NB4 (cell line): ENCODE measurements around the gene ANAPC5.

Source experiments
- DNase-seq: peaks from one replicate; pipeline ENCODE4 v3.0.0; 2010; ENCODE audit warnings: low read depth
- H3K4me3 ChIP-seq: one replicate; pipeline ENCODE4 v1.5.1; 2011; ENCODE audit warnings: mild to moderate bottlenecking, low read depth, low read length, moderate library complexity
- MYC ChIP-seq: IDR thresholded peaks from 2 replicates; pipeline ENCODE4 v1.6.1; 2011; ENCODE audit warnings: low read depth, low read length
- POLR2A ChIP-seq: IDR thresholded peaks from 2 replicates; pipeline ENCODE4 v1.6.1; 2011; ENCODE audit warnings: mild to moderate bottlenecking; ENCODE audit not compliant: insufficient read length; ENCODE audit errors: extremely low read depth
- TF ChIP-seq, protein P1 (sequence below): IDR thresholded peaks from 2 replicates; pipeline ENCODE4 v1.6.1; 2011; ENCODE audit warnings: low read depth, low read length
- TF ChIP-seq, protein P2 (sequence below): IDR thresholded peaks from one replicate; pipeline ENCODE4 v1.5.1; 2012; ENCODE audit warnings: low read depth, low read length

ANAPC5 gene

DNA sequence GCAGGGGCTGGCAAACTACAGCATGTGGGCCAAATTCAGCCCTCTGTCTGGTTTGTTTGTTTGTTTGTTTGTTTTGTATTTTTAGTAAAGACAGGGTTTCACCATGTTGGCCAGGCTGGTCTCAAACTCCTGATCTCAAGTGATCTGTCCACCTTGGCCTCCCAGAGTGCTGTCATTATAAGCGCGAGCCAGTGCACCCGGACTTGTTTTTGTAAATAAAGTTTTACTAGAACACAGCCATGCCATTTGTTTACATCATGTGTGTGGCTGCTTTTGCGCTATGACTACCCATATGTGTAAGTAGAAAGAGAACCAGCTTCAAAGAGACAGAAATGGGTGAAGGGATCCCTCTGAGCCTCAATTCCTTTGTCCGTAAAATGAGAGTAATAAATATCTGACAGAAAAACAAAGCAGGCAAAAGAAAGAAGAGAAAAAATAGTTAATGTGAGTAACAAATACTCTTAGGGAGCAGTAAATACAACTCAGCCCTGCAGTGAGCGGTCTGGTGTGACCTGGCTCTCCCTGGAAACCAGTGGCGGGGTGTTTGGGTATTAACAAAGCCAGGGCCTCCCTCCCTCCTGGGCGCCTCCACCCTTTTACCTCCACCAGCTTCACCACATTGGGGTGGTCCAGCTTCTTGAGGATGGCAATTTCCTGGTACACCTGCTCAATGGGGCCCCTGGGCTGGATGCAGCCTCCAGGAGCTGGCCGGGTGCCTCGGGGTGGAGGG, 88.8 kb downstream of the ANAPC5 start:
- H3K4me3 ChIP-seq = no peak overlapping the region
- DNase-seq = no peak
- no peak for TF ChIP-seq POLR2A
- TF ChIP-seq, protein P1, sequence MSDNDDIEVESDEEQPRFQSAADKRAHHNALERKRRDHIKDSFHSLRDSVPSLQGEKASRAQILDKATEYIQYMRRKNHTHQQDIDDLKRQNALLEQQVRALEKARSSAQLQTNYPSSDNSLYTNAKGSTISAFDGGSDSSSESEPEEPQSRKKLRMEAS = no peak
- TF ChIP-seq, protein P2, sequence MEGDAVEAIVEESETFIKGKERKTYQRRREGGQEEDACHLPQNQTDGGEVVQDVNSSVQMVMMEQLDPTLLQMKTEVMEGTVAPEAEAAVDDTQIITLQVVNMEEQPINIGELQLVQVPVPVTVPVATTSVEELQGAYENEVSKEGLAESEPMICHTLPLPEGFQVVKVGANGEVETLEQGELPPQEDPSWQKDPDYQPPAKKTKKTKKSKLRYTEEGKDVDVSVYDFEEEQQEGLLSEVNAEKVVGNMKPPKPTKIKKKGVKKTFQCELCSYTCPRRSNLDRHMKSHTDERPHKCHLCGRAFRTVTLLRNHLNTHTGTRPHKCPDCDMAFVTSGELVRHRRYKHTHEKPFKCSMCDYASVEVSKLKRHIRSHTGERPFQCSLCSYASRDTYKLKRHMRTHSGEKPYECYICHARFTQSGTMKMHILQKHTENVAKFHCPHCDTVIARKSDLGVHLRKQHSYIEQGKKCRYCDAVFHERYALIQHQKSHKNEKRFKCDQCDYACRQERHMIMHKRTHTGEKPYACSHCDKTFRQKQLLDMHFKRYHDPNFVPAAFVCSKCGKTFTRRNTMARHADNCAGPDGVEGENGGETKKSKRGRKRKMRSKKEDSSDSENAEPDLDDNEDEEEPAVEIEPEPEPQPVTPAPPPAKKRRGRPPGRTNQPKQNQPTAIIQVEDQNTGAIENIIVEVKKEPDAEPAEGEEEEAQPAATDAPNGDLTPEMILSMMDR = no peak
- TF ChIP-seq MYC = no peak

DNA sequence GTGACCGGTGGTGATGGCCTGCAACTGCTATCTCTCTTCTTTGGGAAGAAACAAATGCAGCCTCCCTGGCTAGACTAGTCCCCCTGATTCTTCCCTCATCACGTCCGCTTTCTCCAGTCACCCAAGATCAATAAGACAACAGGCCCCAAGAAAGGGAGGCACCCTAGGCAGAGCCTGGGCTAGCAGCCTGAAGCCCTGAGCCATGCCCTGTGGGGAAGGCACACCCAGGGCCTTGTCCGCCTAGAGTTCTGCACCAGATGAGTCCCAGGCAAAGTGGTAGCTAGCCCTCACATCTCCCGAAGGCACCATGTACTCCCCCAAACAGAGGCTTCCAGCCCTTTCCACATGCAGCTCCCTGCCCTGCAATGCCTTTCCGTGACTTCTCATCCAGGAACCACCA, 90.8 kb downstream of the ANAPC5 start:
- no peak for DNase-seq
- no peak overlapping the region for H3K4me3 ChIP-seq
- TF ChIP-seq MYC (no peak), POLR2A (no peak)
- TF ChIP-seq, protein P2 = no peak
- TF ChIP-seq, protein P1 = no peak

DNA sequence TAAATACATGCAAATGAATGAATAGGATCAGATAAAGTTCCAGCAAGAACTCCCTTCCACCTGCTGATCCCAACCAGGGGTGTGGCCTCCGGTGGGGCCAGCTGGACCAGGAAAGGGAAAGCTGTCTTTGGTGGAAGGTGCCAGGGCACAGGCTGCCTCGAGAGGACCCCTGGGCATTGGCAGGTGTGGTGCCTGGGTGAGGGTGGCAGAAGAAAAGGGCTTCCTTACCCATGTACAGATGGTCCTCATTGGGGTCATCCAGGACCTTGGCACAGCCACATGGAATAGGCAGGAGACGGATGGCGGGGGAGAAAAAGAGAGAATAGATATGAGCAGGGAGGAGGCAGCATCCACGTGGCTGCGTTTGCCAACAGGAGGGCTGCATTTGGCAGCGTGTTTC, 92.1 kb downstream of the ANAPC5 start:
- H3K4me3 ChIP-seq = no peak overlapping the region
- TF ChIP-seq MYC (no peak), POLR2A (no peak)
- TF ChIP-seq, protein P1 = no peak
- TF ChIP-seq, protein P2 = no peak
- no peak for DNase-seq

DNA sequence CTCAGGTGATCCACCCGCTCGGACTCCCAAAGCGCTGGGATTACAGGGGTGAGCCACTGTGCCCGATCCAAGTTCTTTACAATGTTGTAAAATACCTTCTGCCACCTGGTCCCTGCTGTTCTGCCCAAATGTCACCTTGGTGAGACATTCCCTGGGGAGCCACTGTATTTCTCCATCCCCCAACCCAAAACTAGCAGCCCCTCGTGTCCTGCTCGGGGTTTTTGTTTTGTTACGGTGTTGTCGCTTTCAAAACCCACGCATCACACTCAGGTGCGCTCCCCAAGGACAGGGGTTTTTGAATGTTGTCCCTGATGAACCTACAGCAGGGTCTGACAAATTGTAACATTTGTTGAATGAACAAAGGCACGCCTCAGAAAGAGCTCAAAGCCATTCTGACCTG, 93.1 kb downstream of the ANAPC5 start:
- TF ChIP-seq POLR2A = no peak
- TF ChIP-seq, protein P1 = no peak
- TF ChIP-seq, protein P2 = no peak
- TF ChIP-seq MYC = no peak
- H3K4me3 ChIP-seq = no peak overlapping the region
- DNase-seq = no peak
